Mucosa of rectum (tissue), 2 donors: Measurements from ENCODE around the gene CTSW.

Experiments used
- H3K27ac ChIP-seq, 2 donors: one replicate each; pipeline ENCODE4 v1.7.0; 2013; ENCODE audit warnings: inconsistent platforms in 2 of 2, low read depth in 2 of 2, low read length in 2 of 2
- H3K27me3 ChIP-seq, 2 donors: one replicate each; pipeline ENCODE4 v1.7.0; 2013; ENCODE audit warnings: low read length in 2 of 2; ENCODE audit not compliant: control insufficient read depth in 2 of 2, insufficient read depth in 2 of 2
- H3K36me3 ChIP-seq, 2 donors: one replicate each; pipeline ENCODE4 v1.7.0; 2013; ENCODE audit warnings: low read length in 2 of 2; ENCODE audit not compliant: control insufficient read depth in 2 of 2, insufficient read depth in 2 of 2
- H3K4me1 ChIP-seq, 2 donors: one replicate each; pipeline ENCODE4 v1.7.0; 2013; ENCODE audit warnings: low read length in 2 of 2, mild to moderate bottlenecking in 1 of 2; ENCODE audit not compliant: control insufficient read depth in 2 of 2, insufficient read depth in 2 of 2
- H3K4me3 ChIP-seq, 2 donors: one replicate each; pipeline ENCODE4 v1.7.0; 2013; ENCODE audit warnings: low read length in 2 of 2
- H3K9ac ChIP-seq, 2 donors: one replicate each; pipeline ENCODE4 v1.7.0; 2013; ENCODE audit warnings: low read length in 2 of 2, low read depth in 1 of 2, mild to moderate bottlenecking in 1 of 2
- H3K9me3 ChIP-seq, 2 donors: one replicate each; pipeline ENCODE4 v1.7.0; 2013; ENCODE audit warnings: low read length in 2 of 2; ENCODE audit not compliant: control insufficient read depth in 2 of 2
- donor health status: healthy.
- donor health status: Normal muscosa, but diverticular disease.

CTSW gene

GRCh38 chr11:65868076-65868667 lies 11.5 kb upstream of the CTSW start:
- no peak overlapping the region for H3K27ac ChIP-seq
- H3K27me3 ChIP-seq: no peaks in the 10 kb centered on the region
- no peak overlapping the region for H3K4me3 ChIP-seq
- H3K36me3 ChIP-seq: peaks cover 28 to 30% of the 10 kb centered on the region in 2 donors
- H3K9ac ChIP-seq: no peak overlapping the region
- peaks cover 11 to 12% of the 10 kb centered on the region in 2 donors for H3K4me1 ChIP-seq
- no peaks in the 10 kb centered on the region for H3K9me3 ChIP-seq

GRCh38 chr11:65868907-65869306 lies 10.7 kb upstream of the CTSW start:
- H3K9ac ChIP-seq: no peak overlapping the region
- H3K4me1 ChIP-seq: peaks cover 13 to 16% of the 10 kb centered on the region in 2 donors
- no peaks in the 10 kb centered on the region for H3K27me3 ChIP-seq
- peaks cover 21 to 23% of the 10 kb centered on the region in 2 donors for H3K36me3 ChIP-seq
- no peak overlapping the region for H3K27ac ChIP-seq
- no peak overlapping the region for H3K4me3 ChIP-seq
- H3K9me3 ChIP-seq: no peaks in the 10 kb centered on the region

- H3K27ac ChIP-seq: no peak overlapping the region
- no peak overlapping the region for H3K4me3 ChIP-seq
- H3K9ac ChIP-seq: no peak overlapping the region
- H3K27me3 ChIP-seq: no peaks in the 10 kb centered on the region
- peaks cover 12 to 14% of the 10 kb centered on the region in 2 donors for H3K36me3 ChIP-seq
- no peaks in the 10 kb centered on the region for H3K9me3 ChIP-seq
- H3K4me1 ChIP-seq: peaks cover 13 to 16% of the 10 kb centered on the region in 2 donors
Observed at GRCh38 chr11:65869643-65870306, 9.9 kb upstream of the CTSW start.

GRCh38 chr11:65870307-65870658 lies 9.4 kb upstream of the CTSW start:
- Histone ChIP-seq H3K9me3 (no peaks in the 10 kb centered on the region), H3K4me1 (peaks cover 13 to 16% of the 10 kb centered on the region in 2 donors), H3K36me3 (peaks cover 7 to 9% of the 10 kb centered on the region in 2 donors), H3K27me3 (no peaks in the 10 kb centered on the region), H3K9ac (no peak overlapping the region), H3K27ac (no peak overlapping the region), H3K4me3 (no peak overlapping the region)

GRCh38 chr11:65870706-65871681 lies 8.6 kb upstream of the CTSW start:
- Histone ChIP-seq H3K4me1 (peaks cover 13 to 16% of the 10 kb centered on the region in 2 donors), H3K9me3 (no peaks in the 10 kb centered on the region), H3K27me3 (no peaks in the 10 kb centered on the region), H3K4me3 (peak overlapping the region in 1 of 2 donors; percentile 56), H3K27ac (peak overlapping the region in 1 of 2 donors; percentile 77), H3K9ac (peak overlapping the region in 1 of 2 donors; percentile 32), H3K36me3 (peaks cover under 1 to 5% of the 10 kb centered on the region in 2 donors)

GRCh38 chr11:65871811-65872548 lies 7.7 kb upstream of the CTSW start:
- peak overlapping the region; percentile 24 to 56 for H3K4me3 ChIP-seq
- peaks cover 13 to 16% of the 10 kb centered on the region in 2 donors for H3K4me1 ChIP-seq
- H3K27me3 ChIP-seq: no peaks in the 10 kb centered on the region
- H3K27ac ChIP-seq: peak overlapping the region; percentile 48 to 77
- H3K9ac ChIP-seq: peak overlapping the region; percentile 31 to 32
- H3K36me3 ChIP-seq: no peaks in the 10 kb centered on the region
- no peaks in the 10 kb centered on the region for H3K9me3 ChIP-seq

GRCh38 chr11:65872586-65873317 lies 6.9 kb upstream of the CTSW start, which contains the start of gene EFEMP2:
Gene EFEMP2, minus strand, starts transcription at chr11:65872800. Its CDS starts 446 bp downstream, at chr11:65872354.
- peak within 1 kb of the TSS; percentile 48 to 77 for H3K27ac ChIP-seq
- no peaks in the 10 kb centered on the region for H3K27me3 ChIP-seq
- peak within 1 kb of the TSS; percentile 79 to 82 for H3K9ac ChIP-seq
- no peaks in the 10 kb centered on the region for H3K9me3 ChIP-seq
- H3K4me3 ChIP-seq: peak within 1 kb of the TSS; percentile 64 to 75
- H3K4me1 ChIP-seq: peaks cover 13 to 16% of the 10 kb centered on the region in 2 donors
- no peaks in the 10 kb centered on the region for H3K36me3 ChIP-seq

GRCh38 chr11:65873318-65874156 lies 6.1 kb upstream of the CTSW start:
- Histone ChIP-seq H3K9me3 (no peaks in the 10 kb centered on the region), H3K27me3 (no peaks in the 10 kb centered on the region), H3K4me3 (peak overlapping the region; percentile 64 to 75), H3K27ac (peak overlapping the region; percentile 48 to 77), H3K36me3 (no peaks in the 10 kb centered on the region), H3K4me1 (peaks cover 13 to 16% of the 10 kb centered on the region in 2 donors), H3K9ac (peak overlapping the region; percentile 79 to 82)
